Neural progenitor cell (in vitro differentiated cells): ENCODE results near the gene LZTS3. TPM values are rescaled to one million over a fixed set of nuclear protein-coding genes. Genes with fewer than 3 reads are reported as not detected.
A peak's percentile ranks its signal among the peaks of the same experiment; 100 is the strongest.
"Not testable (repeated sequence)": the region's sequence is repeated elsewhere in the genome, so short reads cannot be mapped to it uniquely, and the experiment has no call there.

Experiments used
- DNase-seq: peaks from one replicate; pipeline ENCODE4 v3.0.0-alpha.2; 2016; ENCODE audit warnings: low spot score
- H2AFZ ChIP-seq: fragments of 200-600 bp; sonication (generic); replicated peaks from 2 replicates; pipeline ENCODE4 v1.6.1; 2016; ENCODE audit warnings: antibody characterized with exemption
- H3F3A ChIP-seq: fragments of 200-600 bp; sonication (generic); 2 replicates; pipeline ENCODE4 v1.6.1; 2016; ENCODE audit warnings: antibody characterized with exemption, low read depth
- H3K27ac ChIP-seq: fragments of 200-600 bp; sonication (generic); 2 replicates; pipeline ENCODE4 v1.5.1; 2016; ENCODE audit warnings: mild to moderate bottlenecking
- H3K27me3 ChIP-seq: fragments of 200-600 bp; sonication (generic); 2 replicates; pipeline ENCODE4 v1.6.1; 2016; ENCODE audit warnings: mild to moderate bottlenecking, moderate library complexity
- H3K36me3 ChIP-seq: fragments of 200-600 bp; sonication (generic); 2 replicates; pipeline ENCODE4 v1.5.1; 2016
- H3K4me1 ChIP-seq: fragments of 200-600 bp; sonication (generic); 2 replicates; pipeline ENCODE4 v1.6.1; 2016; ENCODE audit warnings: mixed run types
- H3K4me2 ChIP-seq: fragments of 200-600 bp; sonication (generic); 2 replicates; pipeline ENCODE4 v1.6.1; 2016
- H3K4me3 ChIP-seq: fragments of 200-600 bp; sonication (generic); 2 replicates; pipeline ENCODE4 v1.5.1; 2016
- H3K79me2 ChIP-seq: fragments of 200-600 bp; sonication (generic); 2 replicates; pipeline ENCODE4 v1.6.1; 2016; ENCODE audit warnings: low read depth
- H3K9ac ChIP-seq: fragments of 200-600 bp; sonication (generic); 2 replicates; pipeline ENCODE4 v1.6.1; 2016
- H3K9me3 ChIP-seq: fragments of 200-600 bp; sonication (generic); 2 replicates; pipeline ENCODE4 v1.5.1; 2016; ENCODE audit warnings: low read depth
- H4K20me1 ChIP-seq: fragments of 200-600 bp; sonication (generic); 2 replicates; pipeline ENCODE4 v1.6.1; 2016; ENCODE audit warnings: low read depth
- H3K27ac Mint-ChIP-seq: 3 replicates; pipeline ENCODE4 v1.8.0; 2021; ENCODE audit warnings: mixed read lengths
- H3K27me3 Mint-ChIP-seq: 2 replicates; pipeline ENCODE4 v1.8.0; 2022; ENCODE audit warnings: low read depth, mild to moderate bottlenecking, inconsistent platforms, moderate library complexity, mixed read lengths; ENCODE audit not compliant: insufficient read depth
- H3K36me3 Mint-ChIP-seq: 3 replicates; pipeline ENCODE4 v1.8.0; 2021; ENCODE audit warnings: mixed read lengths
- H3K4me1 Mint-ChIP-seq: 3 replicates; pipeline ENCODE4 v1.8.0; 2021; ENCODE audit warnings: mixed read lengths
- H3K4me3 Mint-ChIP-seq: 3 replicates; pipeline ENCODE4 v1.8.0; 2021; ENCODE audit warnings: mild to moderate bottlenecking, moderate library complexity, mixed read lengths
- H3K9me3 Mint-ChIP-seq: 3 replicates; pipeline ENCODE4 v1.8.0; 2020; ENCODE audit warnings: mixed read lengths
- CTCF ChIP-seq: fragments of 200-600 bp; sonication (generic); IDR thresholded peaks from 2 replicates; pipeline ENCODE4 v1.5.1; 2017; ENCODE audit warnings: antibody characterized with exemption, mild to moderate bottlenecking
- EZH2 ChIP-seq: fragments of 200-600 bp; sonication (generic); IDR thresholded peaks from 2 replicates; pipeline ENCODE4 v1.6.1; 2017; ENCODE audit warnings: antibody characterized with exemption, mild to moderate bottlenecking, moderate library complexity
- EZH2phosphoT487 ChIP-seq: fragments of 200-600 bp; sonication (generic); IDR thresholded peaks from 2 replicates; pipeline ENCODE4 v1.6.1; 2017; ENCODE audit warnings: antibody characterized with exemption
- total RNA-seq: library from RNA; depleted of rRNA; stranded (reverse); fragments of >200 nt; gene quantifications from 2 replicates; pipeline ENCODE4 v1.2.3, GENCODE V29; 2015; ENCODE audit warnings: low replicate concordance

Gene LZTS3
- total RNA-seq: 3.7 and 12.5 TPM in 2 replicates

- no peaks in the 10 kb centered on the region for H3K9me3 Mint-ChIP-seq
- H3K4me2 ChIP-seq: peak within 1 kb of the TSS; percentile 88
- H3K4me3 Mint-ChIP-seq: peak within 1 kb of the TSS; percentile 96
- H3K27ac Mint-ChIP-seq: peak within 1 kb of the TSS; percentile 78
- peak within 1 kb of the TSS; percentile 55 for H3K9ac ChIP-seq
- peaks cover 15% of the 10 kb centered on the region for H3K27me3 ChIP-seq
- H3K36me3 Mint-ChIP-seq: no peaks in the 10 kb centered on the region
- peaks cover 20% of the 10 kb centered on the region for H3K27me3 Mint-ChIP-seq
- H4K20me1 ChIP-seq: peaks cover 16% of the 10 kb centered on the region
- peak within 1 kb of the TSS; percentile 95 for H2AFZ ChIP-seq
- H3K4me1 ChIP-seq: peaks cover 23% of the 10 kb centered on the region
- H3K27ac ChIP-seq: peak within 1 kb of the TSS; percentile 86
- H3K4me3 ChIP-seq: peak within 1 kb of the TSS; percentile 96
- peaks cover 24% of the 10 kb centered on the region for H3K4me1 Mint-ChIP-seq
- DNase-seq: peak; percentile 93
- TF ChIP-seq EZH2 (no peak), CTCF (no peak), EZH2phosphoT487 (no peak)
- no peaks in the 10 kb centered on the region for H3K36me3 ChIP-seq
- H3K9me3 ChIP-seq: no peaks in the 10 kb centered on the region
- peaks cover 22% of the 10 kb centered on the region for H3F3A ChIP-seq
- peaks cover 10% of the 10 kb centered on the region for H3K79me2 ChIP-seq
Measured at GRCh38 chr20:3172933-3173609, at the start of gene LZTS3. Gene LZTS3, minus strand, starts transcription at chr20:3173549. Its CDS starts 6,386 bp downstream, at chr20:3167163.

GRCh38 chr20:3221398-3222226 lies 48.3 kb upstream of the LZTS3 start:
- peaks cover 3% of the 10 kb centered on the region for H3K27me3 Mint-ChIP-seq
- Histone ChIP-seq H2AFZ (no peak overlapping the region), H3K79me2 (no peaks in the 10 kb centered on the region), H3K4me3 (no peak overlapping the region), H3K27ac (no peak overlapping the region), H4K20me1 (no peaks in the 10 kb centered on the region), H3K27me3 (no peaks in the 10 kb centered on the region), H3K9me3 (no peaks in the 10 kb centered on the region), H3F3A (peaks cover 10% of the 10 kb centered on the region), H3K9ac (no peak overlapping the region), H3K4me1 (no peaks in the 10 kb centered on the region), H3K4me2 (no peak overlapping the region), H3K36me3 (no peaks in the 10 kb centered on the region)
- H3K9me3 Mint-ChIP-seq: no peaks in the 10 kb centered on the region
- DNase-seq: no peak
- TF ChIP-seq CTCF (no peak), EZH2phosphoT487 (no peak), EZH2 (no peak)
- H3K36me3 Mint-ChIP-seq: peaks cover 6% of the 10 kb centered on the region
- H3K4me1 Mint-ChIP-seq: no peaks in the 10 kb centered on the region
- H3K27ac Mint-ChIP-seq: peak overlapping the region; percentile 40
- H3K4me3 Mint-ChIP-seq: no peak overlapping the region

- Histone ChIP-seq H4K20me1 (no peaks in the 10 kb centered on the region), H2AFZ (no peak overlapping the region), H3K36me3 (no peaks in the 10 kb centered on the region), H3K79me2 (no peaks in the 10 kb centered on the region), H3K4me1 (no peaks in the 10 kb centered on the region), H3K9me3 (no peaks in the 10 kb centered on the region), H3K4me2 (no peak overlapping the region), H3K27me3 (no peaks in the 10 kb centered on the region), H3K27ac (no peak overlapping the region), H3K9ac (no peak overlapping the region), H3F3A (peaks cover 10% of the 10 kb centered on the region), H3K4me3 (no peak overlapping the region)
- Mint-ChIP-seq H3K9me3 (no peaks in the 10 kb centered on the region), H3K4me1 (no peaks in the 10 kb centered on the region), H3K27me3 (peaks cover 3% of the 10 kb centered on the region), H3K27ac (no peak overlapping the region), H3K4me3 (no peak overlapping the region), H3K36me3 (peaks cover 8% of the 10 kb centered on the region)
- TF ChIP-seq EZH2phosphoT487: no peak
- peak; percentile 95 for TF ChIP-seq CTCF
- DNase-seq: peak; percentile 74
Measured at GRCh38 chr20:3218307-3218988, 45.1 kb upstream of the LZTS3 start.

- not testable (repeated sequence) for H3K4me2 ChIP-seq, H3K4me1 ChIP-seq, H3K9me3 Mint-ChIP-seq, H3K9ac ChIP-seq, H3K36me3 Mint-ChIP-seq, H3K9me3 ChIP-seq, H3K36me3 ChIP-seq, H3K4me1 Mint-ChIP-seq, H3K27ac Mint-ChIP-seq, H3K4me3 ChIP-seq, H4K20me1 ChIP-seq, H3K27ac ChIP-seq, H3F3A ChIP-seq, H3K27me3 ChIP-seq, DNase-seq, H3K27me3 Mint-ChIP-seq, H2AFZ ChIP-seq, H3K4me3 Mint-ChIP-seq
- H3K79me2 ChIP-seq: peaks cover 21% of the 10 kb centered on the region
Measured at GRCh38 chr20:3215359-3215917, 42.1 kb upstream of the LZTS3 start.
